Endodermal cell (in vitro differentiated cells): ENCODE data around the gene PGM5. TPM values are rescaled to one million over a fixed set of nuclear protein-coding genes. Genes with fewer than 3 reads are reported as not detected.

Source experiments
- DNase-seq: peaks from one replicate; pipeline ENCODE4 v3.0.0-alpha.2; 2017
- H3K27ac ChIP-seq: 2 replicates; pipeline ENCODE4 v1.5.1; 2013; ENCODE audit warnings: mild to moderate bottlenecking, low read depth, low read length, moderate library complexity
- H3K27me3 ChIP-seq: 2 replicates; pipeline ENCODE4 v1.6.1; 2013; ENCODE audit warnings: mild to moderate bottlenecking, low read length, moderate library complexity; ENCODE audit not compliant: insufficient read depth, control insufficient read depth, poor library complexity, severe bottlenecking
- H3K36me3 ChIP-seq: 2 replicates; pipeline ENCODE4 v1.7.0; 2013; ENCODE audit warnings: mild to moderate bottlenecking, low read length, moderate library complexity; ENCODE audit not compliant: control insufficient read depth, insufficient read depth
- H3K4me1 ChIP-seq: one replicate; pipeline ENCODE4 v1.7.0; 2013; ENCODE audit warnings: low read length; ENCODE audit not compliant: control insufficient read depth, insufficient read depth
- H3K4me3 ChIP-seq: 2 replicates; pipeline ENCODE4 v1.5.1; 2013; ENCODE audit warnings: mild to moderate bottlenecking, low read length, moderate library complexity
- H3K9ac ChIP-seq: 2 replicates; pipeline ENCODE4 v1.6.1; 2013; ENCODE audit warnings: mild to moderate bottlenecking, low read length, moderate library complexity; ENCODE audit not compliant: poor library complexity, severe bottlenecking; ENCODE audit errors: extremely low read depth
- H3K9me3 ChIP-seq: 2 replicates; pipeline ENCODE4 v1.6.1; 2013; ENCODE audit warnings: mild to moderate bottlenecking, low read length, moderate library complexity; ENCODE audit not compliant: control insufficient read depth
- H3K27ac Mint-ChIP-seq: 2 replicates; pipeline ENCODE4 v1.8.0; 2020; ENCODE audit warnings: mixed read lengths
- H3K27me3 Mint-ChIP-seq: 2 replicates; pipeline ENCODE4 v1.8.0; 2021; ENCODE audit warnings: mild to moderate bottlenecking, mixed read lengths; ENCODE audit not compliant: insufficient read depth
- H3K36me3 Mint-ChIP-seq: 2 replicates; pipeline ENCODE4 v1.8.0; 2020; ENCODE audit warnings: low read depth, mixed read lengths
- H3K4me1 Mint-ChIP-seq: 2 replicates; pipeline ENCODE4 v1.8.0; 2020; ENCODE audit warnings: mixed read lengths
- H3K4me3 Mint-ChIP-seq: 2 replicates; pipeline ENCODE4 v1.8.0; 2020; ENCODE audit warnings: mild to moderate bottlenecking, moderate library complexity, mixed read lengths
- H3K9me3 Mint-ChIP-seq: 2 replicates; pipeline ENCODE4 v1.8.0; 2020; ENCODE audit warnings: mild to moderate bottlenecking, mixed read lengths
- CTCF ChIP-seq: fragments of 200-600 bp; sonication (generic); conservative IDR thresholded peaks from 2 replicates; pipeline ENCODE4 v1.5.0; 2021; ENCODE audit warnings: antibody characterized with exemption, mild to moderate bottlenecking
- WGBS, 2 experiments: methylation state at CpG; one replicate each; pipeline versions ENCODE4 v1.1.5 to v1.1.7; 2013; ENCODE audit warnings: missing lambda C conversion rate in 2 of 2, mixed read lengths in 1 of 2; ENCODE audit not compliant: insufficient coverage in 1 of 2, insufficient read length in 1 of 2; 5-methylcytosine and 5-hydroxymethylcytosine counted together
- total RNA-seq, 2 donors: library from RNA; stranded (reverse); fragmentation: NEBNext Ultra II Directional in 1 of 2; extraction: Animal tissue kit (Norgen Biotek cat#: 25700) in 1 of 2; gene quantifications; 2 replicates in 1 of 2; 3 replicates in 1 of 2; pipeline ENCODE4 v1.2.1, GENCODE V29; 2021

The PGM5 gene
- total RNA-seq, 2 donors from 2014 or later, result 0.33 to 0.64 TPM

DNA sequence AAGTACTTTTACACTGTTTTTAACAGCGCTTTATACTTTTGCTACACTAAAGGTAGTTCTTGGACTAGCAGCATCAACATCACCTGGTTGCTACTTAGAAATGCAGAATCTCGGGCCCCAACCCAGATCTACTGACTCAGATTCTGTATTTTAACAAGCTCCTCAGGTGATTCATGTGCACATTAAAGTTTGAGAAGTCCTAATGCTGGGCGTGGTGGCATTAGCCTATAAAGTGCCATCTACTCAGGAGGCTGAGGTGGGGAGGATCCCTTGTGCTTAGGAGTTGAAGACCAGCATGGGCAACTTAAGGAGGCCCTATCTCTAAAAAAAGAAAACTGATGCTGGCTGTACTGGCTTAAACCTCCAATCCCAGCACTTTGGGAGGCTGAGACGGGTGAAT is 157.6 kb downstream of the PGM5 start:
- Histone ChIP-seq H3K4me3 (no peak overlapping the region), H3K9ac (no peak overlapping the region), H3K9me3 (peaks cover 15% of the 10 kb centered on the region), H3K36me3 (no peaks in the 10 kb centered on the region), H3K27me3 (peaks cover 58% of the 10 kb centered on the region), H3K27ac (no peak overlapping the region), H3K4me1 (no peaks in the 10 kb centered on the region)
- no peak overlapping the region for H3K27ac Mint-ChIP-seq
- DNase-seq, result no peak
- no peak for TF ChIP-seq CTCF
- H3K4me1 Mint-ChIP-seq, result peaks cover 7% of the 10 kb centered on the region
- H3K4me3 Mint-ChIP-seq, result no peak overlapping the region
- 88 to 92% methylated on average over 4 of the region's 4 CpGs for WGBS, 2 experiments
- peaks cover 11% of the 10 kb centered on the region for H3K9me3 Mint-ChIP-seq
- H3K27me3 Mint-ChIP-seq, result peaks cover 88% of the 10 kb centered on the region
- no peaks in the 10 kb centered on the region for H3K36me3 Mint-ChIP-seq

- no peak overlapping the region for H3K27ac Mint-ChIP-seq
- no peak overlapping the region for H3K4me3 ChIP-seq
These were observed 159.1 kb downstream of the PGM5 start for GRCh38 chr9:68515326-68516017.

DNA sequence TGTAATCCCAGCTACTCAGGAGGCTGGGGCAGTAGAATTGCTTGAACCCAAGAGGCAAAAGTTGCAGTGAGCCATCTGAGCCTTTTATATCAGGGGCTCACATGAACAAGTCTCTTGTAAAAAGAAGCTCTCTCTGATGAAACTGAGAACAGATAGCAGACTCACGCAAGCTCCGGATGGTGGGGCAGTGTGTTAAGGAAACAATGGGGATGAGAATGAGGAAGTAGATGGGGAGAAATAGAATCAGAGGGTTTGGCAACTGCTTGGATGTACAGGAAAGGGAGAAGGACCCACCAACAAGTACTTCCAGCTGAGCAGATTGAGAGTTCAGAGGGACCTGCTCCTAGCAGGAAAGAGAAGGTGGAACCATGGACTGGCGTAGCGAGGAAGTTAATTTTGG is 165.7 kb downstream of the PGM5 start:
- Mint-ChIP-seq H3K27ac (no peak overlapping the region), H3K4me1 (no peaks in the 10 kb centered on the region), H3K36me3 (no peaks in the 10 kb centered on the region), H3K4me3 (no peak overlapping the region), H3K27me3 (peaks cover 74% of the 10 kb centered on the region), H3K9me3 (peaks cover 11% of the 10 kb centered on the region)
- Histone ChIP-seq H3K9ac (no peak overlapping the region), H3K36me3 (no peaks in the 10 kb centered on the region), H3K4me3 (no peak overlapping the region), H3K27ac (no peak overlapping the region), H3K4me1 (no peaks in the 10 kb centered on the region), H3K27me3 (peaks cover 58% of the 10 kb centered on the region), H3K9me3 (peaks cover 15% of the 10 kb centered on the region)
- no peak for TF ChIP-seq CTCF
- DNase-seq, result no peak
- WGBS, 2 experiments, result 71 to 75% methylated on average over 4 of the region's 4 CpGs

More at GRCh38 chr9:68515326-68516017, 159.1 kb downstream of the PGM5 start:
- no peaks in the 10 kb centered on the region for H3K36me3 Mint-ChIP-seq
- no peaks in the 10 kb centered on the region for H3K4me1 Mint-ChIP-seq
- TF ChIP-seq CTCF, result no peak
- no peak overlapping the region for H3K9ac ChIP-seq
- H3K36me3 ChIP-seq, result no peaks in the 10 kb centered on the region
- WGBS, 2 experiments, result 85 to 93% methylated on average over 3 of the region's 4 CpGs
- H3K4me1 ChIP-seq, result no peaks in the 10 kb centered on the region
- H3K27me3 ChIP-seq, result peaks cover 59% of the 10 kb centered on the region
- peaks cover 79% of the 10 kb centered on the region for H3K27me3 Mint-ChIP-seq
- H3K9me3 ChIP-seq, result peaks cover 15% of the 10 kb centered on the region
- H3K27ac ChIP-seq, result no peak overlapping the region
- no peak overlapping the region for H3K4me3 Mint-ChIP-seq
- no peak for DNase-seq
- H3K9me3 Mint-ChIP-seq, result peaks cover 11% of the 10 kb centered on the region
